Mucosa of descending colon (tissue), 3 donors: ENCODE data around the gene TRIM68. TPM values are rescaled to one million over a fixed set of nuclear protein-coding genes. Genes with fewer than 3 reads are reported as not detected.

Experiments used
- ATAC-seq: fragments of 200-7000 bp; cut with Tn5 transposase; one replicate; pipeline ENCODE4 v1.9.1; 2020; ENCODE audit warnings: mild to moderate bottlenecking, moderate library complexity
- DNase-seq, 3 donors: peaks; one replicate each; pipeline ENCODE4 v3.0.0-alpha.2; 2020
- H3K36me3 ChIP-seq: fragments of 200-600 bp; one replicate; pipeline ENCODE4 v1.8.0; 2021; ENCODE audit warnings: low read depth, mild to moderate bottlenecking
- H3K4me1 ChIP-seq: fragments of 200-600 bp; one replicate; pipeline ENCODE4 v1.8.0; 2021; ENCODE audit warnings: low read depth, mild to moderate bottlenecking
- H3K4me3 ChIP-seq: fragments of 200-600 bp; one replicate; pipeline ENCODE4 v1.8.0; 2021; ENCODE audit warnings: mild to moderate bottlenecking
- H3K9me3 ChIP-seq: fragments of 200-600 bp; one replicate; pipeline ENCODE4 v1.8.0; 2021; ENCODE audit warnings: mild to moderate bottlenecking
- CTCF ChIP-seq: fragments of 200-600 bp; IDR thresholded peaks from one replicate; pipeline ENCODE4 v1.8.0; 2022; ENCODE audit warnings: antibody characterized with exemption, mild to moderate bottlenecking
- intact Hi-C, 2 donors: fragments of 100-400 bp; cut with DNase I in 1 of 2; cut with micrococcal nuclease in 1 of 2; formaldehyde crosslinking; loops; one replicate each; pipeline versions ENCODE4 v1.11.0 to v1.11.1; 2022; cut with DNase I, micrococcal nuclease
- total RNA-seq, 3 donors: library from RNA; stranded (reverse); fragmentation: NEBNext Ultra II Directional in 2 of 3; extraction: Animal tissue kit (Norgen Biotek cat#: 25700) in 2 of 3; gene quantifications; one replicate each; pipeline versions ENCODE4 v1.2.1 to v1.2.4, GENCODE V29; 2021 to 2023
- donor health status: DM: no; HTN: no; CAD: no; lungs with moderate emphysema.
- donor health status: DM: no; HTN: no; CAD: no.
- donor health status: DM: no; HTN: yes; CAD: no.

TRIM68 gene
- total RNA-seq, 3 donors from 2014 or later = 17.6 to 21.7 (median 19.4) TPM

GRCh38 chr11:4576880-4577279 lies 31.2 kb downstream of the TRIM68 start:
- DNase-seq (no peak), ATAC-seq (no peak)
- no peaks in the 10 kb centered on the region for H3K4me1 ChIP-seq
- no peaks in the 10 kb centered on the region for H3K36me3 ChIP-seq
- intact Hi-C loops = no loop called here
- no peaks in the 10 kb centered on the region for H3K9me3 ChIP-seq
- H3K4me3 ChIP-seq = no peak overlapping the region
- TF ChIP-seq CTCF = no peak

- no peak for TF ChIP-seq CTCF
- peak in 1 of 3 donors; percentile 30 for DNase-seq
- no peak for ATAC-seq
- Histone ChIP-seq H3K4me3 (no peak overlapping the region), H3K36me3 (no peaks in the 10 kb centered on the region), H3K9me3 (no peaks in the 10 kb centered on the region), H3K4me1 (no peaks in the 10 kb centered on the region)
- intact Hi-C loops = no loop called here
These were observed 39.0 kb downstream of the TRIM68 start for GRCh38 chr11:4569075-4569474.

- no peak overlapping the region for H3K4me3 ChIP-seq
- DNase-seq (no peak), ATAC-seq (peak; percentile 70)
- H3K4me1 ChIP-seq = no peaks in the 10 kb centered on the region
- H3K9me3 ChIP-seq = no peaks in the 10 kb centered on the region
- no peak for TF ChIP-seq CTCF
- no peaks in the 10 kb centered on the region for H3K36me3 ChIP-seq
- intact Hi-C loops = no loop called here
These were observed 42.7 kb downstream of the TRIM68 start for GRCh38 chr11:4565371-4565770.

GRCh38 chr11:4560467-4560866 lies 47.6 kb downstream of the TRIM68 start:
- no peak for TF ChIP-seq CTCF
- no peak for DNase-seq
- Histone ChIP-seq H3K9me3 (no peaks in the 10 kb centered on the region), H3K4me1 (no peaks in the 10 kb centered on the region), H3K36me3 (no peaks in the 10 kb centered on the region), H3K4me3 (no peak overlapping the region)
- no peak for ATAC-seq
- intact Hi-C loops = no loop called here

DNA sequence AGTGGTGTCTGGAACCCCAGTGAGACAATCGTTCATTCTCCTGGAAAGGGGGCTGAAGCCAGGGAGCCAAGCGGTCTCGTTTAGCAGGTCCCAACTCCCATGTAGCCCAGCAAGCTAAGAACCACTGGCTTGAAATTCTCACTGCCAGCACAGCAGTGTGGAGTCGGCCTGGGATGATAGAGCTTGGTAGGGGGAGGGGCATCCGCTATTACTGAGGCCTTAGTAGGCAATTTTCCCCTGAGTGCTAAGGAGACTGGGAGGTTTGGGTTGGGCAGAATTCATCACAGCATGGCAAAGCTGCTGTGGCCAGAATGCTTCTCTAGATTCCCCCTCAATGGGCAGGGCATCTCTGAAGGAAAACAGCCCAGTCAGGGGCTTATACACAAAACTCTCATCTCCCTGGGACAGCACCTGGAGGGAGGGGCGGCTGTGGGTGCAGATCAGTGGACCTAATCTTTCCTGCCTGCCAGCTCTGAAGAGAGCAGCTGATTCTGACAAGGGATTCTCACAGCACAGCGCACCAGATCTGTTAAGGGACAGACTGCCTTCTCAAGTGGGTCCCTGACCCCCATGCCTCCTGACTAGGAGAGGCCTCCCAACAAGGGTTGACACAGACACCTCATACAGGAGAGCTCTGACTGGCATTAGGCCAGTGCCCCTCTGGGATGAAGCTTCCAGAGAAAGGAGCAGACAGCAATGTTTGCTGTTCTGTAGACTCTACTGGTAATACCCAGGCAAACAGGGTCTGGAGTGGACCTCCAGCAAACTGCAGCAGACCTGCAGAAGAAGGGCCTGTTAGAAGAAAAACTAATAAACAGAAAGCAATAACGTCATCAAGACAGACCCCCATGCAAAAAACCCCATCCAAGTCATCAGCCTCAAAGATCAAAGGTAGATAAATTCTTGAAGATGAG lies 48.2 kb downstream of the TRIM68 start:
- H3K36me3 ChIP-seq = no peaks in the 10 kb centered on the region
- no peak for ATAC-seq

More for the DNA sequence above, 48.2 kb downstream of the TRIM68 start:
- Histone ChIP-seq H3K4me3 (no peak overlapping the region), H3K9me3 (no peaks in the 10 kb centered on the region), H3K4me1 (no peaks in the 10 kb centered on the region)
- TF ChIP-seq CTCF = no peak
- intact Hi-C loops = no loop called here
- DNase-seq = no peak
